ENCODE results near the gene NCKAP5. TPM values are rescaled to one million over a fixed set of nuclear protein-coding genes. Genes with fewer than 3 reads are reported as not detected.

NCKAP5 gene
- total RNA-seq, 1 donor from 2014 or later, result 4.6 TPM

DNA sequence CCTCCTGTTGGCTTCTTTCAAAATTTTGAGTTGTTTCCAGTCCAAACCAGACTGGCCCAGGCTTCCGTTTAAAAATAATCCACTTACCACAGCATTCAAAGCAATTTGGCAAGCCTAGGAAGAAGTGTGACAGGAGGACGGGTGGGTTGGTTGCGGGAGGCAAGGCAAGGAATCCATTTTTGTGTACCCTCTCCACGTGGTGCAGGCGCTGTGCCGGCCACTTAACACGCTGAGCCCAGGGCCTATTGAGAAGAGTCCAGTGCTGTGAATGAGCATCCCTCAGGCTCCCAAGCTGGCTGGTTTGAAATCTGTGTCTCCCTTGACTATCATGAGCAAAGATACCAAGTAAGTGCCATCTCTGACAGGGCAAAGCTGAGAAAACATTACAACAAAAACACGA is 160.9 kb downstream of the NCKAP5 start:
- ATAC-seq (no peak), DNase-seq (ENCODE audit: low spot score) (no peak)

DNA sequence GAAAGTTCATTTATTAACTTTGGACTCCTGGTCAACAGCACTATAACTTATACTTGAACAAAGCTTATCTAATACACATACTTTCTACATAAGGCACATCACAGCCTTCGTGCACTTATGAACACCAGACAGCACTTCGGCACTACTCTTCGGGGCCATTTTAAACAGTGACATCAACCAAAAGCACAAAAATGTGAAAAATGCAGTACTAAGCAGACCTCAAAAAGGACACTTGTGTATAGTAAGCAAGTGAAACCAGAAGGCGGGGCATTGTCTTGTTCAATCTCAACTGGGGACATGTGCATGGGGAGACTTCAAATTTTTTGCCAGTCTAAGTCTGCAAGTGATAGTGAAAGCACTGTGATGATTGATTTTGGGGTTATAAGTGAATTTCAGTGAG is 163.0 kb downstream of the NCKAP5 start:
- no peak for ATAC-seq

DNA sequence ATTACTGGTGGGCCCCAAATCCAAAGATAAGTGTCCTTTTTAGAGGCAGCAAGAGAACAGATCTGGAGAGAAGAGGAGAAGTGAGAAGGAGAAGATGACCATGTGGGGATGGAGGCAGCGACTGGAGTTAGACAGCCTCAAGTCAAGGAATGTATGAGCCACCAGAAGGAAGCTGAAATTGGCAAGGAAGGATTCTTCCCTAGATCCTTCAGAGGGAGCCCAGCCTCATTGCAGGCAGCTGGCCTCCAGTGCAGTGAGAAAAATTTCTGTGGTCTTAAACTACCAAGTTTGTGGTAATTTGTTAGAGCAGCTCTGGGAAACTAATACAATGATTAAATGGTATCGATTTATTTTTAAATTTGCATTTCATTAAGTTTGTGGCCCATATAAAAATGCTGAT is 167.9 kb downstream of the NCKAP5 start:
- ATAC-seq (no peak), DNase-seq (ENCODE audit: low spot score) (no peak)

More for the DNA sequence above, 163.0 kb downstream of the NCKAP5 start:
- no peak for DNase-seq (ENCODE audit: low spot score)

GRCh38 chr2:133393895-133394294 is 174.4 kb downstream of the NCKAP5 start:
- ATAC-seq (no peak), DNase-seq (ENCODE audit: low spot score) (no peak)

DNA sequence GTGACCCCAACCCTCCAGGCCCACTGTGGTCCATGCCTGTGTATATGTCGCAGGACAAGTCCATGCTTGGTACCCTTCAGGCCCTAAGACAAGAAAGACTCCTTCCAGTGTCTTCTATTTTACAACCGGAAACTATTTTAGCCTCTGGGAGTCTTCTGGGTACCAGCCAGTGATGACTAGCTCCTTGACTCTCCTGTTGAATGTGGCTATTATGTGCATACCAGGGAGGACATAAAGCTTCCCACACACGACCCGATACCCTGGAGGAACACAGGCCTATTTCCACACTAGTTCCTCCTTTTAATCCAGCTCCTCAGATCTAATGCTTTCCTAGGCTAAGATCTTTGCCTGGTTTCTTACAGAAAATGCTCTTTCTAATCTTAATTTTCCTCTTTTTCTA is 178.1 kb downstream of the NCKAP5 start:
- ATAC-seq (no peak), DNase-seq (ENCODE audit: low spot score) (no peak)

- ATAC-seq (no peak), DNase-seq (ENCODE audit: low spot score) (no peak)
Measured at GRCh38 chr2:133389569-133389968, 178.7 kb downstream of the NCKAP5 start.

DNA sequence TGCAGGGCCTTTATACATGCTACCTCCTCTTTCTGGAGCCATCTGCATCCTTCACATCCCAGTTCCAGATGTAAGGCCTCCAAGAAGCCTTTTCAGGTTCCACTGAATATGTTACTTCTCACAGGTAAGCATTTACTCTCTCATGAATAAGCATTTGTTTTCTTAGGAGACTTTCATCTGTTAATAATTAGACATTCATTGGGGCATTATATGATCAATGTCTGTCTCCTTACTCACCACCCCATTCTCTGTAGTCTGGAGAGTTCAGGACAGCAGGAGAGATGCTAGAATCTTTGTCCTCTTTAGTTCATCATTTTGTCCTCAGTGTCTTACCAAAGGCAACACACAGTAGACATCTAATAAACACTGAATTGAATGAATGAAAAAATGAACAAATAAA is 185.7 kb downstream of the NCKAP5 start:
- ATAC-seq, result no peak

GRCh38 chr2:133380991-133381390 is 187.3 kb downstream of the NCKAP5 start:
- DNase-seq (ENCODE audit: low spot score) (no peak), ATAC-seq (no peak)

More for the DNA sequence above, 185.7 kb downstream of the NCKAP5 start:
- no peak for DNase-seq (ENCODE audit: low spot score)

DNA sequence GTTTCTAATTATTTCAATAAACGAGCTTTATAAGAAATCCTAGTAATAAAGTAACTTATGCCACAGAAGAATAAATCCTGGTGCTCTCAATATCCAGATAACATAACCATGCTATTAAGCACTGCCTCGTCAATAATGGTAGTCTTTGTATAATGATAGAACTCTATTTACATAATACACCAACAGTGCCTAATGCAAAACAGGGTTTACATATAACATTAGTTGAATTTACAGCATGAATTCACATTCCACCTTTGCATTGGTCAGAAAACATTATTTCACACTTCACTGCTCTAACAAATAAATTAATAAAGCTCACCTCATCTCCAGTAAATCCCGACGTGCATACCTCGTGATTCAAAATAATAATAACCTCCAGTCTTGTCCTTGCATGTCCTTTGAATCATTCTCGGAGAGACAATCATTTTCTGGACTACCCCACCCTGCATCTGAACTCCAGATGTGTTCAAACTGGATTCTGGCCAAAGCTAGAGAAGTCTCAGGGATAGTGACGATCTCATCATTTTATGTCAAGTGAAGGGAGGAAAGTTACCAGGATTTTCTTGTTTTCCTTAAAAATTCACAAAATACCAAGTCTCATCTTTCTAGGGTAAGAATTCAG is 189.2 kb downstream of the NCKAP5 start:
- ATAC-seq, result no peak

DNA sequence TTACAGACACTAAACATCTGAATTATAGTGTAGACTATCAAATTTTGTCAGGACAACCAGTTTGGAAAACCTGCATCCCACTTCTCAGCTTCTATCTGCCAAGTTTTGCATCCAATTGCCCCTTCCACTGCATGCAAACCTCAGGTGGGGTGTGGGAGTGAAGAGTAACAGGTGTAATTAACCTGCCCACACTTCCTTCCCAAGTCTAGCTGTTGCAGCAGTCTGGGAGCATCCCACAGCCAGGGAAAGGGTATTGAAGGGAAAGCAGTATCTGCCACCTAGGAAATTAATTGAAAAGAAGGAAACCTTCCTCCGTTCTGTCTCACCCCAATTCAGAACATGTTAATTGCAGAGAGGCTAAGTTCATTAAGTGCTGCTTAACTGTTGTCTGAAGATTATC is 189.9 kb downstream of the NCKAP5 start:
- DNase-seq (ENCODE audit: low spot score), result no peak
- ATAC-seq, result no peak

More for the DNA sequence above, 189.2 kb downstream of the NCKAP5 start:
- DNase-seq (ENCODE audit: low spot score), result no peak

DNA sequence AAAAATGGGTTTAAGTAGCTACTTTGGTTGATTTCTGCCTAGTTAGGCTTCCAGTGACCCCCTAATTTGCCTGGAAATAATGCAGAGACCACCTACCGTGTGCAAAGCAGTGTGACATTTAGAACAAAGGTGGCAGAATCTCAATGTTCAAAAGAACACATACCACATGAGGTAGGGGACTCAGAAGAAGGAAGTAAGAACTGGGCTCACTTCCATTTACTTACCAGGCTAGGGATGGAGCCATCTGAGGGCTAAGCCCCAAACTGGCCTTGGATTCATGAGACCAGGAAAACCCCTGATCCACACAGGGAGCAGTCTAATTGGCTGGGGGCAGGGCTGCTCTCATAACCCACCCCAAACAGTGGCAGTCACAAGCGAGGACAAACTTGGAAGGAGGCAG is 190.7 kb downstream of the NCKAP5 start:
- DNase-seq (ENCODE audit: low spot score), result no peak

GRCh38 chr2:133377021-133377481 is 191.2 kb downstream of the NCKAP5 start:
- DNase-seq (ENCODE audit: low spot score) (no peak), ATAC-seq (no peak)

More for the DNA sequence above, 190.7 kb downstream of the NCKAP5 start:
- ATAC-seq, result no peak

DNA sequence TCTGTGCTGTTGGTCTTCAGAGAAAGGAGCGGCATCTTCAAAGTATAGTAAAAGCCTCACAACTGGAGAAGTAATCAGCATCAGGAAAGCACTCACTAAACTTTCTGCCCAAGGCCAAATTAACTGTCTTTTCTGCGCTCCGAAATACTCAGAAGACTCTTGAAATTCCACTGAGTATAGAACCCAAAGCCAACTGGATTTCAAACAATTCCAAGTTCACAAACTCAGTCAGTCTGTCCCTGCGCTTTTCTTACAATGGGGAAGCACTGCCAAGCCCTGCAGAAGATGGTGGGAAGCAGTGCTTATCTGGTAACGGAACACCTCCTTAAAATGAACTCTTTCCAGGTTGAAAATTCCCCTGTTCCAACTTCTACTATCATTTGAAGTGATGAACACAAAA is 193.5 kb downstream of the NCKAP5 start:
- ATAC-seq (no peak), DNase-seq (ENCODE audit: low spot score) (no peak)

GRCh38 chr2:133371286-133371685 is 197.0 kb downstream of the NCKAP5 start:
- ATAC-seq (no peak), DNase-seq (ENCODE audit: low spot score) (no peak)

GRCh38 chr2:133369901-133370658 is 198.2 kb downstream of the NCKAP5 start:
- no peak for ATAC-seq

GRCh38 chr2:133365117-133365516 is 203.1 kb downstream of the NCKAP5 start:
- ATAC-seq, result no peak
- no peak for DNase-seq (ENCODE audit: low spot score)

More at GRCh38 chr2:133369901-133370658, 198.2 kb downstream of the NCKAP5 start:
- DNase-seq (ENCODE audit: low spot score), result no peak

GRCh38 chr2:133364636-133365035 is 203.6 kb downstream of the NCKAP5 start:
- no peak for DNase-seq (ENCODE audit: low spot score)
- ATAC-seq, result no peak

DNA sequence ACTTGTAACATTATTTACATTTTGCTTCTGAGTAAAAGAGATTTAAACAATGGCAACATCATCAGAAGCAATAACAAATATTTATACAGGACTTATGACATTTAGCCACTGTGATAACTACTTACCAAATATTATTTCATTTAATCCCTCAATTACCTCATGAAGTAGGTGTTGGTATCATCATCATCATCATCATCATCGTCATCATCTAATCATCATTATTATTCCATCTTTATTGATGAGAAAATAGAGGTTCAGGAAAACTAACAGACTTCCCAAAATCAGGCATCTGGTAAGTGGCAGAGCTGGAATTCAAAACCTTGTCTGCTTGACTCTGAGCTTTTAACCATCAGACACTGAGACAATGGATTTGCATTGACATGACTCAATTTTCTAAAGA is 204.4 kb downstream of the NCKAP5 start:
- no peak for ATAC-seq

GRCh38 chr2:133362061-133362476 is 206.2 kb downstream of the NCKAP5 start:
- DNase-seq (ENCODE audit: low spot score), result no peak
- ATAC-seq, result no peak

More for the DNA sequence above, 204.4 kb downstream of the NCKAP5 start:
- DNase-seq (ENCODE audit: low spot score), result no peak

DNA sequence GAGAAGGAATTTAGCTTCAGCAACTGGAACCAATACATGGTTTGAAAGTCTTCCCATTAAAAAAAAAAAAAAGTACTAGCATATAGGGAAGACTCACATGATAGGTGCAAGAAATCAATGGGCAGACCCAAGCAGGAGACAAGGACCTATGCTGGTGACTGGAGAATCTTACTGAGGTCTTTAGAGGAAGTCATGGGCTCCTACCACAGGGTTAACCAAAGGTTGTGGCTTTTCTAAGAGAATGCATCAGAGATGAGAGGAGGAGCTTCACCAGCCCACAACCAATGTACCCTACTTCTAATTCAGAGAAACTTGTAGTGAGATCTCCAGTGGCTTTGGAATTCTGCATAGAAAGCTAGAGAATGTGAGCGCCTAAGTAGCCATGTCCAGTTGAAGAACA is 207.4 kb downstream of the NCKAP5 start:
- DNase-seq (ENCODE audit: low spot score) (no peak), ATAC-seq (no peak)

GRCh38 chr2:133360190-133360589 is 208.1 kb downstream of the NCKAP5 start:
- ATAC-seq (no peak), DNase-seq (ENCODE audit: low spot score) (no peak)

DNA sequence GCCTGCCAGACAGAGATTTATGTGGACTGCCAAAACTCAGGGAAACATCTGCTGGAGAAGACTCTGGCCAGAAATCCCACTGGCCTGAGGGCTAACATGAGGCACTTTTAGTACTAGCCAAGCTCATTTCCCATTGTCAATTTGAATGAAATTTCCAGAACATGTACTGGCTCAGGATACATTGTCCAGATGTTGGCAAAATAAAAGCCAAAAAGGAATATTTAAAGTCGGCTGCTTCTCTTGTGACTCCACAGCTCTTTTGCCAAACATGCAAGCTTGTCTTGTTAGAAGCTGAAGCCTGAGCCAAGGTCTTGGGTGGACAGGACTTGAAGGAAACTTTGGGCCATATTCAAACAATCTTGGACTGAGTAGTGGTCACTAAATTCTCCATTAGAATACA is 215.5 kb downstream of the NCKAP5 start:
- no peak for DNase-seq (ENCODE audit: low spot score)
- no peak for ATAC-seq

All from left lobe of liver (tissue), 2 donors.